Activated CD4-positive, alpha-beta T cell treated with anti-CD3 and anti-CD28 coated beads for 4 hours (primary cell): ENCODE measurements around the gene EHD2.
A peak's percentile ranks its signal among the peaks of the same experiment; 100 is the strongest.
"Not testable (repeated sequence)": the region's sequence is repeated elsewhere in the genome, so short reads cannot be mapped to it uniquely, and the experiment has no call there.

Experiments used
- DNase-seq, 2 donors: peaks; one replicate each; pipeline ENCODE4 v3.0.0-alpha.2; 2020

EHD2 gene

DNA sequence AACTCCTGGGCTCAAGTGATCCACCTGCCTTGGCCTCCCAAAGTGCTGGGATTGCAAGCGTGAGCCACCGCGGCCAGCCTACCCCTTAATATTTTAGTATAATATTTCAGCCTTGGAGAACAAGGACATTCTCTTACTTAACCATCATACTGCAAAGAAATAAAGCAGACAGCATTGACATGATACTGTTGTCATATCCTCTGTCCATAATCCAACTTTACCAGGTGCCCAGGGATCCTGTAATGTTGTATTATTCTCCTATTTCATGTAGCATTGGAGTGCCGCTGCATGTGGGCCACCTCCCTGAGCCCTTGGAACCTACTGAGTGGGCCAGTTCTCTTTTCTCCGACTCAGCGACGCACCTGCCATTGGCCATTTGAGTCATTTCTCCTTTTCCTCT lies 21.4 kb upstream of the EHD2 start:
- DNase-seq, result no peak

DNA sequence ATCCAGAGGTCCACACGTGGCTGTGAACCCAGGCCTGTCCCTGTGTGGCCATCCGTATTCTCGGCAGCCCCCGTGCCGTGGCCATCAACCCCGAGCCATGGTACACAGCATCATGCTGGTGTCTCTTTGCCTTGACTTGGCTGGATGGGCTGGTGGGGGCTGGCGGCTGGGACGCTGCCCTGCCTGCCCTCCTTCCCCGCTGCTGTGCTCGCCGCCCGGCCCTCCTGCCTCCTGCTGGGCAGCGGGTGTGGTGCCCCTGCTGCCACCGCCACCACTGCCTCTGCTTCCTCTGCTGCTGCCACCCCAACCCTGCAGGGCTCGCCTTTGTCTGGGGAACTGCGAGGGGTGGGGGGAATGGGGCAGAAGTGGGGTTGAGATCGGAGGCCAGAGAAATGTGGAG lies 19.7 kb upstream of the EHD2 start:
- no peak for DNase-seq

DNA sequence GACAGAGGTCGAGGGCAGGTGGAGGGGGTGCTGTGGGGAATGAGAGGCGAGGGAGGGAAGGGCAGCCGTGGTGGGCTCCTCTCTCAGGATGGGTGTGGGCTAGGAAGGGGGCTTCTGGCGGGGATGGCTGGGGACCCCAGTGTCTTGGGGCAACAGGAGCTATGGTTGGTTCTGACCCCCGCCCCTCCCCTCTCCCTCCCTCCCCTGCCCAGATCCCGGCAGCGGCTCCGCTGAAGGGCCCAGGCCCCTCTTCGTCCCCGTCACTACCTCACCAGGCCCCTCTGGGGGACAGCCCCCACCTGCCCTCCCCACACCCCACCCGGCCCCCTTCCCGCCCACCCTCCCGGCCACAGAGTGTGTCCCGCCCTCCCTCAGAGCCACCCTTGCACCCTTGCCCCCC lies 19.3 kb upstream of the EHD2 start:
- DNase-seq, result no peak

DNA sequence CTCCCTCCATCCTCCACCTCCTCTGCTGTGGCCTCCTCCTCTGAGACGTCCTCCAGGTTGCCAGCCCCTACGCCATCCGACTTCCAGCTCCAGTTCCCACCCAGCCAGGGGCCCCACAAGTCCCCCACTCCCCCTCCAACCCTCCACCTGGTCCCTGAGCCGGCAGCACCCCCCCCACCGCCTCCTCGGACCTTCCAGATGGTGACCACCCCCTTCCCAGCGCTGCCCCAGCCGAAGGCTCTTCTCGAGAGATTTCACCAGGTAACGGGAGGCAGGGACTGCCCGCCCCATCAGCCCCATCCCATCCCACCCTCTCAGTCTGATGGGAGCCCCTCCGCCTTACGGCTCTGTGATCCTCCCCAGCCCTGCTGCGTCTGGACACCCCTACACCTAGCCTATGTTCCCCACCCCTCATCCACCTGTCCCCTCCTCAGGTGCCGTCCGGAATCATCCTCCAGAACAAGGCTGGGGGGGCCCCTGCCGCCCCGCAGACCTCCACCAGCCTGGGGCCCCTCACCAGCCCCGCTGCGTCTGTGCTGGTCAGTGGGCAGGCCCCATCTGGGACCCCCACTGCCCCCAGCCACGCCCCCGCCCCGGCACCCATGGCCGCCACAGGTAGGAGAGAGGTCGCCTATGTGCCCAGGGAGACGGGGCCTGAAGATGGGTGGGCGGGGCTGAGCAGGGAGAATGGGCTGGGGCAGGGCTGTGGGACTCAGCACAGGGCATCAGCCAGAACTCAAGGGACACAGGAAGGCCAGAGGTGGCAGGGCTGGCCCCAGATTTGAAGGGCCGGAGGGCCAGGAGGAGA lies 18.6 kb upstream of the EHD2 start:
- no peak for DNase-seq

DNA sequence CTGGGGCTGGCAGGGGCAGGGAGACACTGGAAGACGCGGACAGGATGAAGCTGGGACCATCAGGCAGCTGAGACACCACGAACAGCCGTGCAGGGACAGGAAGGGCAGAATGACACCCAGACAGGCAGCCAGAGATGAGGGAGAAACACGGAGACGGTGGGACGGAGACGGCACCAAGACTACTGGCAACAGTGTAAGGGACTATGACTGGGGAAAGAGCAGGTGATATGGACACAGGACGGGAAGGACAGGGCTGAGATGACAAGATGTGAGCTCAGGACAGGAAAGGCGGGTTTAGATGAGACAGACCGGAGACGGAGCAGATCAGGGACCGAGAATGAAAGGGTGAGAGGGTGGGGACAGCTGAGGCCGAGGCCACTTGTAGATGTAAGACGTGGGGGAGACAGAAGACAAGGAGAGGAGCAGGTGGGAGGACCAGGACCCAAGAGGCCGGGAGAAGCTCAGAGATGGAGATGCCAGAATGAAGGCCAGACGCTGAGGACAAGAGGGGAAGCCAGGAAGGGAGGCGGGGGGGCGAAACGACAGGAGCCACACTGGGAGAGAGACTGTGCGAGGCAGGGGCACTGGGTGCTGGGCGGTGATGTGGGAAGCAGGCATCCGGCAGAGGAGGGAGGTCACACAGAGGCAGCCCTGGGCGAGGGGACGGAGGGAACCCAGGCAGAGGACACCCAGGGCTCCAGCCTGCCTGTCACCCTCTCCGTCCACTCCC lies 17.5 kb upstream of the EHD2 start:
- no peak for DNase-seq

DNA sequence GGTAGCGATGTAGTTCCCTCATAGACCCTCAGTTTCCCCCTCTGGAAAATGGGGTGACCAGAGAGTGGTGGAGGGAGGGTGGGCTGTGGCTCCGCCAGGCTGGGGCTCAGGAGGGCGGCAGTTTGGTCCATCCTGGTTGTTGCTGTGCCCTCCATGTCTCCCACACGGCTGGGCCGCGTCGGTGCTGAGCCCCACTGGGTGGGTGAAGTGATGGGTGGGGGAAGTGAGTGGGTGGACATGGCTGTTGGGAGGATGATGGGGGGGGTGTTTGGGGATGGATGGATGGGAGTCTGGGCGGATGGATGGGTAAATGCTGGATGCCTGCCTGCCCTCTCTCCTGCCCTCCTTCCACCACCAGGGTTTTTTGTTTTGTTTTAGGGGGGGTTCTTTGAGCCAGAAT lies 16.6 kb upstream of the EHD2 start:
- no peak for DNase-seq

DNA sequence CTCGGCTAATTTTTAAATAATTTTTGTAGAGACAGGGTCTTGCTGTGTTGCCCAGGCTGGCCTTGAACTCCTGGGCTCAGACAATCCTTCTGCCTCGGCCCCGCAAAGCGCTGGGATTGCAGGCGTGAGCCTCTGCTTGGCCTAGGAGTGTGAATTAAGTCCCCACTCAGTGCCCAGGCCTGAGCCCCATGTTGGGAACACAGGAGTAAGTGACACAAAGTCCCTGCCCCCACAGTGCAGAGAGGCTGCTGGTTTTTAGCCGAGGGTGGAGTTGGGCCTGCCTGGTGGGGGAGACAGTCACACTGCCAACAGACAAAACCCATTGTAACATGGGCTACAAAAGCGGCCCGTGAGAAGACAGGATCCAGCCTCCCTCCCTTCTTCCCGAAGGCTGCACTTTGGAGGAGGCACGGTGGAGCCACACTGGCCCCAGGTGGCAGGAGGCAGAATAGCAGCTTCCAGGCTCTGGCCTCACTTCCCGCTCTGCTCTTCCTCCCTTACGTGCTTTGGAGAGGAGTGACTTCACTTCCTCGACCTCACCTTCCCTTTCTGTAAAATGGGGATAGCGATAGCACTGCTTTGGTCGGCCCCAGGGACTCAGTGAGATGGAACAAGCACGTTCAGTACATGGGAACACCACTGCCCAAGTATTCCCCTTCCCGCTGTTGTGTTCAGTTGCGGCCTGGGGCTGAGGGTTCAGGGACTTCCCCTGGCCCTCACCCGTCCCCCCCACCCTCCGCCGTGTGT lies 15.2 kb upstream of the EHD2 start:
- DNase-seq, result peak; percentile 37 to 43

DNA sequence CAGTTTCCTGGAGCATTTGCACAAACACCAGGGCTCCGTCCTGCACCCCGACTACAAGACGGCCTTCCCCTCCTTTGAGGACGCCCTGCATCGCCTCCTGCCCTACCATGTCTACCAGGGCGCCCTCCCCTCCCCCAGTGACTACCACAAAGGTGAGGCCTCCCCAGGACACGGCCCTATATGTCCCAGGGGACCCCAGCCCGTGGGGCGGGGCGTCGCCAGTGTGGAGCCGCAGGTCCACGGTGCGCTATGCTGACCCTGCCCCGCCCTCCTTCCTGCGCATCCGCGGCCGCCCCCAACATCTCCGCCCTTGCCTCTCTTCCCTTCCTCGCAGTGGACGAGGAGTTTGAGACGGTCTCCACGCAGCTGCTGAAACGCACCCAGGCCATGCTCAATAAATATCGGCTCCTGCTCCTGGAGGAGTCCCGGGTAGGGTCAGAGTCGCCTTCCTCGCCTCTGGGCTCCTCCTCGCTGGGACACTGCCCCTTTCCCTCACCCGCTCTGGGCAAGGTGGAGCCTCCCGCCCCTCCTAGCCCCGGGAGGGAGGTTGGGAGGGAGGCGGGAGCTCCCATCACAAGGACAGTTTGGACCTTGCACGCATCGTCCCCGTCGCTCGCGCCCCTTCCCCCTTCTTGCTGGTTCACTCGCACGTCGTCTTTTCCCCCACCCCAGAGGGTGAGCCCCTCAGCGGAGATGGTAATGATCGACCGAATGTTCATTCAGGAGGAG lies 14.4 kb upstream of the EHD2 start:
- DNase-seq, result no peak

DNA sequence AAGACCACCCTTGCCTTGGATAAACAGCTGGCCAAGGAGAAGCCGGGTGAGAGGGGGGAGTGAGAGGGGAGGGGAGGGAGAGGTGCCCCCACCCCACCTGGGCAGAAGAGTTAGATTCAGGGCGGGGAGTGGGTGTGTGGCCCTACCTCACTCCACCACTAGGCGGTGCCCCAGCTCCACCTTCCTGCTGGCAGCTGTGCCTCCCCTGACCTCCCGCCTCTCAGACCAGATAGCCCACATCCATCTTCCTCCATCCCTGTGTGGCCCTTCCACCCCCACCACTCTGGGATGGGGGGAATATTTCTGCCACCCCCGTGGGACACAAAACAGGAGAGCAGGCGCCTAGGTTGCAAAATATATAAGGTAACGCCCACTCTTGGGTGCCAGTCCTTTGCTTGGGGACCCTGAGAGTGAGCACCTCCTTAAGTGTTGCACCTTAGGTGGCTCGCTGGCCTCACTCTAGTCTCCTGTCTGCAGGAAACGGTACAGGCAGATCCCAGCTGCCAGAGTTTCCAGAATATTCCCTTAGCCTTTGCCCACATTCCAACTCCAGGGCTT lies 13.8 kb upstream of the EHD2 start:
- peak; percentile 33 to 52 for DNase-seq

DNA sequence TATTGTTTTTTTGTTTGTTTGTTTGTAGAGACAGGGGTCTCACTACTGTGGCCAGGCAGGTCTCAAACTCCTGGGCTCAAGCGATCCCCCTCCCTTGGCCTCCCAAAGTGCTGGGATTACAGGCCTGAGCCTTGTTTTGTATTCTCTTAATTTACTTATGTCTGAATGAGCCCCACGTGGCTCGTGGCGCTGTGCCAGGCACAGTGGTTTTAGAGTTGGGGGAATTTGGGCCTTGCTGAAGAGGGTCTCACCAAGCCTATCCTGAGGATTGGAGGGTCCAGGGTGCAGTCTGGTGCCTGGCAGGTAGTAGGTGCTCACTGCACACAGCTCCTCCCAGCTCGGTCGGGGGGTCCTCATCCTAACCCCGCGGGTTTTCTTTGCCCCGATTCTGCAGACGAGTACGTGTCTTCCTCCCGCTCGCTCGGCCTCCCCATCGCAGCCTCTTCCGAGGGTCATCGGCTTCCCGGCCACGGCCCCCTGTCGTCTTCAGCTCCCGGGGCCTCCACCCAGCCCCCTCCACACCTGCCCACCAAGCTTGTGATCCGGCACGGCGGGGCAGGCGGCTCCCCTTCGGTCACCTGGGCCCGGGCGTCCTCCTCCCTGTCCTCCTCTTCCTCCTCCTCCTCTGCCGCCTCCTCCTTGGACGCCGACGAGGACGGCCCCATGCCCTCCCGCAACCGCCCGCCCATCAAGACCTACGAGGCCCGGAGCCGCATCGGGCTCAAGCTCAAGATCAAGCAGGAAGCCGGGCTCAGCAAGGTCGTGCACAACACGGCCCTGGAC lies 12.1 kb upstream of the EHD2 start:
- DNase-seq, result no peak

DNA sequence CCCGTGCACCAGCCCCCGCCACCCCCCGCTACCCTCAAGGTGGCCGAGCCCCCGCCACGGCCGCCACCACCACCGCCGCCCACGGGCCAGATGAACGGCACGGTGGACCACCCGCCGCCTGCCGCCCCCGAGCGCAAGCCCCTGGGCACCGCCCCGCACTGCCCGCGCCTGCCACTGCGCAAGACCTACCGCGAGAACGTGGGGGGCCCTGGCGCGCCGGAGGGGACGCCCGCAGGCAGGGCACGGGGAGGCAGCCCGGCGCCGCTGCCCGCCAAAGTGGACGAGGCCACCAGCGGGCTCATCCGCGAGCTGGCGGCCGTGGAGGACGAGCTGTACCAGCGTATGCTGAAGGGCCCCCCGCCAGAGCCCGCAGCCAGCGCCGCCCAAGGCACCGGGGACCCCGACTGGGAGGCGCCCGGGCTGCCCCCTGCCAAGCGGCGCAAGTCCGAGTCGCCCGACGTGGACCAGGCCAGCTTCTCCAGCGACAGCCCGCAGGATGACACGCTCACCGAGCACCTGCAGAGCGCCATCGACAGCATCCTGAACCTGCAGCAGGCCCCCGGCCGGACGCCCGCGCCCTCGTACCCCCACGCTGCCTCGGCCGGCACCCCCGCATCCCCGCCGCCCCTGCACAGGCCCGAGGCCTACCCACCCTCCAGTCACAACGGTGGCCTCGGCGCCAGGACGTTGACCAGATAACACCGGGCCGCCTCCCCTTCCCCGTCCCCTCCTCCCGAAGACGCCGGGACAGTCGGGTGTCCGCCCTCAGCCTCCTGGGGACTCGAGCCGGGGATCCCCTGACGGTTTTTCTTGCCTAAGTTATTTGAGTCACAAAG lies 11.3 kb upstream of the EHD2 start:
- DNase-seq, result no peak

DNA sequence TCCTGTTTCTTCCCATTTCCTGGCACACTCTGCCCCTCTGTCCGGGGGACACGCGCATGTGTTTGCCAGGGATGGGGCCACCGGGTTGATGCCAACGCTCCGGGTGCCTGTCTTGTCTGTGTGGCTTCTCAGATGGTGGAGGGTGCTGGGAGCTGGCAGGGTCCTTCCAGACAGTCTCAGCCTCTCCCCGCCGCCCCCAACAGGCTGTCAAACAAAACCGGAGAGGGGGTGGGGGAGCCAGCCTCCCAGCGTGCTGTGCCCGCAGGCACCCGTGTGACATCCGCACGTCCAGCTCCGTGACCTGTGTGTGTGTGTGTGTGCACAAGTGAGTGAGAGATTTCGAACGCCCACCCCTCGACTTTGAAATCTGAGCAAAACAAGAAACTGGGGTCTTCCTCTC lies 10.6 kb upstream of the EHD2 start:
- no peak for DNase-seq

DNA sequence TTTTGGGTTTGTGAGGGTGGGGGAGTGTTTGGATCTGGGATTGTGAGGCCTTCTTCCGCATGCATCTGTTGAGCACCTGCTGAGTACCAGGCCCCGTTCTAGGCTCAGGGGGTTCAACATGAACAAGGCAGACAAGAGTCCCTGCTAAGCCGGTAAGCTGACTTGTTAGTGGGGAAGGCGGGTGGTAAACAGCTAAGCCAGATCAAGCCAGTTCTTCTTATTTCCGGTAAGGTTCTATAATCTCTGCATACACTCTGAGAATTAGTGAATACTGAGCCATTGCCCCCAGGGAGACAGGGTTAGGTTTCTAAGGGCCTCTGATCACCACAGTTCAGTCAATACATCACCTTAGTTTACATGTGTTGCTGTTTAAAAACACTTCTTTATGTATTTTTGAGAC lies 9.9 kb upstream of the EHD2 start:
- no peak for DNase-seq

DNA sequence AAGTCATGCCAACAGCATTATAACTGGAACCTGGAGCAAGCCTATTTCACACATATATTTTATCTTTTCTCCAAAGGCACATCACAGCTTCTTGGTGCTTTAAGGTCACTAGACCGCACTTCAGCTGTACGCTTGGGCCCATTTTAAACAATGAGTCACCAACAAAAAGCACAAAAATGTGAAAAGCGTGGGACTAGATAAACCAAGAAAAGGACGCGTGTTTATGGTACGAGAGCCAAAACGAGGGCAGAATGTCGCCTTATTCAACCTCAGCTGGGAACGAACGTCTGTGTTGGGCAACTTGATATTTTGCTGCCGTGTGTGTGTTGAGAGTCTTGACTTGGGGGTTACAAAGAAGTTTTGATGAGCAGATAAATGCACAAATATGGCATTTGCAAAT lies 9.2 kb upstream of the EHD2 start:
- DNase-seq, result no peak

DNA sequence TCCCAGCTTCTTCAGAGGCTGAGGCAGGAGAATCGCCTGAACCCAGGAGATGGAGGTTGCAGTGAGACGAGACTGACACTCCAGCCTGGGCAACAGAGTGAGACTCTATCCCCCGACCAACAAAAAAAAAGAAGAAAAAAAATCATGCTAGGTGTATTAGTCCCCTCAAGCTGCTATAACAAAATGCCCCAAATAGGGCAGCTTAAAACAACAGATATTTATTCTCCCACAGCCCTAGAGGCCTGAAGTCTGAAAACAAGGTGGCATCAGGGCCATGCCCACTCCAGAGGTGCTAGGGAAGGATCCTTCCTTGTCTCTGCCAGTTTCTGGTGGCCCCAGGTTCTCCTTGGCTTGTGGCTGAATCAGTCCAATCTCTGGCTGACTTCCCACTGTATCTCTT lies 8.6 kb upstream of the EHD2 start:
- no peak for DNase-seq

DNA sequence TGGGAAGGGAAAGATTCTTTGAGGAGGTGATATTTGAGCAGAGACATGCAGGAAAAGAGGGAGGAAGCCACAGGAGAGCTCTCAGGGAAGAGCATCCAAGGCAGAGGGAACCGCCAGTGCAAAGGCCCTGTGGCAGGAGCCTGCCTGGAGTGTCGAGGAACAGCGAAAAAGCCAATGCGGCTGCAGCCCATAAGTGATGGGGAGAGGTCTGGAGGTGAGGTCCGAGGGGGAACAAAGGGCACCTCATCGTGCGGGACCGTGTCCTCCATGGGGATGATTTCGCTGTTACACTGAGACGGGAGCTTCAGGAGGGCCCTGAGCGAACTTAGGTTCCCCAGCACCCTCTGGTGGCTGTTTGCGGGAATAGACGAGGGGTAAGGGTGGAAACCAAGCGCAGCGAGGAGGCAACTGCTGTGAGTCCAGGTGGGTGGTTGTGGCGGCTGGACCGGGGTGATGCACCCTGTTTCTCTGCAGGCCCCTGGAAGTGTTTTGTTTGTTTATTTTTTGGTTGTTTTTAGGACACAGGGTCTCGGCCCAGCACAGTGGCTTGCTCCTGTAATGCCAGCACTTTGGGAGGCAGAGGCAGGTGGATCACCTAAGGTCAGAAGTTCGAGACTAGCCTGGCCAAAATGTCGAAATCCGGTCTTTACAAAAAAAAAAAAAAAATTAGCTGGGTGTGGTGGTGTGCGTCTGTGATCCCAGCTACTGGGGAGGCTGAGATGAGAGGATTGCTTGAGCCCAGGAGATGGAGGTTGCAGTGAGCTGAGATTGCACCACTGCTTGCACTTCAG lies 5.9 kb upstream of the EHD2 start:
- peak; percentile 64 to 74 for DNase-seq

DNA sequence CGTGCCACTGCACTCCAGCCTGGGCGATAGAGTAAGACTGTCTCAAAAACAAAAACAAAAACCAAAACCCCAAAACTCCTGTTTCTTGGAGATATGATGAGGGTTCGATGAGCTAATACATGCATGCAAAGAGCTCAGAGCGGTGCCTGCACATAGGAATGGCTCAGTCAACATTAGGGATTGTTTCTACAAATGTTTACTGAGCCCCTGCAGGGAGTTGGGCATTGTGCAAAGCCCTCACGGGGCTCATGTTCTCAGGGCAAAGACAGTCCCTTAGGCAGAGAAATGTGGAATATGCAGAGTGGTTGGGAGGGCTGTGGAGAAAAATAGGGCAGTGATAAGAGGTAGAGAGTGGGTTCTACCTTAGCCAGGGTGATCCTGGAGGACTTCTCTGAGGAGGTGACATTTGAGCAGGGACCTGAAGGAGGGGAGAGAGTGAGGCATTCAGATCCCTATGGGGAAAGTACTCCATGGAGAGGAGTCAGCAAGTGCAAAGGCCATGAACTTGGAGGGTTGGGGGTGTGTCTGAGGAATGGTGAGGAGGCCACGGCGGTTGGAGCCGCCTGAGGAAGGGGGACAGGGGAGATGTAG lies 1.5 kb upstream of the EHD2 start:
- DNase-seq, result no peak

DNA sequence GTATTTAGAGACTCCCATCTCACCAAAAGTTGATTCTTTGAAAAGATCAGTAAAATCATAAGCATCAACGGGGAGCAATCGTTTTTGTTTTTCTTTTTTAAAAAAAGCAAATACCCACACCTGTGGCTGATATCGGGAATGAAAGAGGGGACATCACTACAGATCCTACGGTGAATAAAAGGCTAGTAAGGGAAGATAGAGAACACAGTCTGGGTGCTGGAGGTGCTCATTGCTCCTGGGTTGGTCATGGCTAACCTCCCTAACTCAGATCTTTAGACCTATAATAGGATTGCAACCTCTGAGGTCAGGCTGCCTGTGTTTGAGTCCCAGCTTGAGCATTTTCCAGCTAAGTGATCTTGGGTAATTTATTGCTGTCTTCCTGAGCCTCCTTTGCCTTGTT lies 1.1 kb downstream of the EHD2 start:
- no peak for DNase-seq

DNA sequence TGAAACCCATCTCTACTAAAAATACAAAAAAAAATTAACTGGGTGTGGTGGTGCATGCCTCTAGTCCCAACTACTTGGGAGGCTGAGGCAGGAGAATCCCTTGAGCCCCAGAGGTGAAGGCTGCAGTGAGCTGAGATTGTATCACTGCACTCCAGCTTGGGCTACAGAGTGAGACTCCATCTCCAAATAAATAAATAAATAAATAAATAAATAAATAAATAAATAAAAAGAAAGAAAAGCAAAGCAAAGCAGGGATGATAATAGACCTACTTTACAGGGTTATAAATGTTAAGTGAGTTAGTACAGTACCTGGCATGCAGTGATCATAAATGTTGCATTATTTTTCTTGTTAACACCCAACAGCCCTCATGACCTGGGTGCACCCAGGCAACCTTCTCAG lies 1.6 kb downstream of the EHD2 start:
- DNase-seq, result not testable (repeated sequence)
